ENCODE results near the gene KIAA2012.

DNA sequence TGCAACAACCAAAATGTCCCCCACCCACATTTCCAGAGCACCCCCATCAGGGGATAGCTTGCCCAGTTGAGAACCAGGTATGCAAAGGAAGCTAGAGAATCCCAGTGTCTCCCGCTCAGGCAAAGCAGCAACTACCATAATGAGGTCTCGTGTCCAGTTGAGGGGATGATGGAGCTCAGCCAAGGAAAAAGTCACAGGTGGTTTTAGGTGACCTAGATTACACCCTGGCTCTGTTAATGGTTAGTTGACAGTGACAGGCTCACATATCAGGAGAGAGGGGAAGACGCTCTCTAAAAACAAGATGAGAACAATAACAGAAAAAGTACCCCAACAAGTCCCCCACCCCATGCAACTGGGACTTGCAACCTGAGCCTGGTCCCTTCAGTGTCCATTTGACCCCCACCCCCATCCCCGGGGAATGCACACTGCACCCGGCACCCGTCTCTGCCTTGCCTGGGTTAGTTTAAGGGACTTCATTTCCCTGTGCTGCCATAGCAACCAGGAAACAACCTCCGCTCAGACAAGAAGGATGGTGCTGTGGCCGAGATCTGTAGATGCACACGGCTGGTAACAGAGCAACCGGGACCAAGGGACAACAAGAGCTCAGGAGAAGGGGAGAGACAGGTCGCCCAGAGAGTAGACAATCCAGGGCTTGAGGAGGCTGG lies at the start of gene KIAA2012:
- TF ChIP-seq RAD21 (IDR thresholded peaks at IDR 0.05; ENCODE audit: low read depth) (no peak), YY1 (IDR thresholded peaks at IDR 0.05; ENCODE audit: low read depth) (no peak)
- TF ChIP-seq, protein P1, sequence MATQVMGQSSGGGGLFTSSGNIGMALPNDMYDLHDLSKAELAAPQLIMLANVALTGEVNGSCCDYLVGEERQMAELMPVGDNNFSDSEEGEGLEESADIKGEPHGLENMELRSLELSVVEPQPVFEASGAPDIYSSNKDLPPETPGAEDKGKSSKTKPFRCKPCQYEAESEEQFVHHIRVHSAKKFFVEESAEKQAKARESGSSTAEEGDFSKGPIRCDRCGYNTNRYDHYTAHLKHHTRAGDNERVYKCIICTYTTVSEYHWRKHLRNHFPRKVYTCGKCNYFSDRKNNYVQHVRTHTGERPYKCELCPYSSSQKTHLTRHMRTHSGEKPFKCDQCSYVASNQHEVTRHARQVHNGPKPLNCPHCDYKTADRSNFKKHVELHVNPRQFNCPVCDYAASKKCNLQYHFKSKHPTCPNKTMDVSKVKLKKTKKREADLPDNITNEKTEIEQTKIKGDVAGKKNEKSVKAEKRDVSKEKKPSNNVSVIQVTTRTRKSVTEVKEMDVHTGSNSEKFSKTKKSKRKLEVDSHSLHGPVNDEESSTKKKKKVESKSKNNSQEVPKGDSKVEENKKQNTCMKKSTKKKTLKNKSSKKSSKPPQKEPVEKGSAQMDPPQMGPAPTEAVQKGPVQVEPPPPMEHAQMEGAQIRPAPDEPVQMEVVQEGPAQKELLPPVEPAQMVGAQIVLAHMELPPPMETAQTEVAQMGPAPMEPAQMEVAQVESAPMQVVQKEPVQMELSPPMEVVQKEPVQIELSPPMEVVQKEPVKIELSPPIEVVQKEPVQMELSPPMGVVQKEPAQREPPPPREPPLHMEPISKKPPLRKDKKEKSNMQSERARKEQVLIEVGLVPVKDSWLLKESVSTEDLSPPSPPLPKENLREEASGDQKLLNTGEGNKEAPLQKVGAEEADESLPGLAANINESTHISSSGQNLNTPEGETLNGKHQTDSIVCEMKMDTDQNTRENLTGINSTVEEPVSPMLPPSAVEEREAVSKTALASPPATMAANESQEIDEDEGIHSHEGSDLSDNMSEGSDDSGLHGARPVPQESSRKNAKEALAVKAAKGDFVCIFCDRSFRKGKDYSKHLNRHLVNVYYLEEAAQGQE (IDR thresholded peaks at IDR 0.05; ENCODE audit: low read depth) = no peak
